OCI-LY1 (cell line): ENCODE data around the gene AGBL3.

ENCODE experiments used
- EZH2 ChIP-seq: fragments of 200-600 bp; sonication (generic), shearing (Covaris generic); IDR thresholded peaks from 2 replicates; pipeline ENCODE4 v1.8.0; 2017; ENCODE audit warnings: borderline replicate concordance, mixed run types, mild to moderate bottlenecking, antibody characterized with exemption, low read length, moderate library complexity, mixed read lengths
- TF ChIP-seq, protein P1 (sequence below): fragments of 200-600 bp; sonication (generic), shearing (Covaris generic); IDR thresholded peaks from 2 replicates; pipeline ENCODE4 v1.5.1; 2017; ENCODE audit warnings: mild to moderate bottlenecking, antibody characterized with exemption, low read length, moderate library complexity, mixed read lengths

GRCh38 chr7:135177028-135177696, 190.9 kb downstream of the AGBL3 start:
- TF ChIP-seq, protein P1, sequence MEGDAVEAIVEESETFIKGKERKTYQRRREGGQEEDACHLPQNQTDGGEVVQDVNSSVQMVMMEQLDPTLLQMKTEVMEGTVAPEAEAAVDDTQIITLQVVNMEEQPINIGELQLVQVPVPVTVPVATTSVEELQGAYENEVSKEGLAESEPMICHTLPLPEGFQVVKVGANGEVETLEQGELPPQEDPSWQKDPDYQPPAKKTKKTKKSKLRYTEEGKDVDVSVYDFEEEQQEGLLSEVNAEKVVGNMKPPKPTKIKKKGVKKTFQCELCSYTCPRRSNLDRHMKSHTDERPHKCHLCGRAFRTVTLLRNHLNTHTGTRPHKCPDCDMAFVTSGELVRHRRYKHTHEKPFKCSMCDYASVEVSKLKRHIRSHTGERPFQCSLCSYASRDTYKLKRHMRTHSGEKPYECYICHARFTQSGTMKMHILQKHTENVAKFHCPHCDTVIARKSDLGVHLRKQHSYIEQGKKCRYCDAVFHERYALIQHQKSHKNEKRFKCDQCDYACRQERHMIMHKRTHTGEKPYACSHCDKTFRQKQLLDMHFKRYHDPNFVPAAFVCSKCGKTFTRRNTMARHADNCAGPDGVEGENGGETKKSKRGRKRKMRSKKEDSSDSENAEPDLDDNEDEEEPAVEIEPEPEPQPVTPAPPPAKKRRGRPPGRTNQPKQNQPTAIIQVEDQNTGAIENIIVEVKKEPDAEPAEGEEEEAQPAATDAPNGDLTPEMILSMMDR, result no peak
- TF ChIP-seq EZH2, result no peak
